ENCODE data around the gene DAB2. TPM values are rescaled to one million over a fixed set of nuclear protein-coding genes. Genes with fewer than 3 reads are reported as not detected.

The DAB2 gene
- total and polyA plus RNA-seq, 2 donors (not counting 1 experiment from before 2014, with no cell fraction given): 0.03 to 0.47 TPM

- TF ChIP-seq EZH2 (IDR thresholded peaks at IDR 0.05; ENCODE audit: borderline replicate concordance, insufficient read depth, low read depth, low read length, poor library complexity, severe bottlenecking) (no peak), CTCF (IDR thresholded peaks at IDR 0.05) (no peak)
- H3K9me3 Mint-ChIP-seq (ENCODE audit: insufficient read depth): no peaks in the 10 kb centered on the region
- H3K4me3 Mint-ChIP-seq: no peak overlapping the region
- ChIA-PET POLR2A (no interaction called here), CTCF (interaction anchor here (1.5 kb wide), 1 partner anchor 11 kb away, joined by 3 read pairs; no protein-coding TSS in a partner anchor)
- no peak for DNase-seq
- H3K27me3 Mint-ChIP-seq: peaks cover 18% of the 10 kb centered on the region
- no peak overlapping the region for H3K4me3 ChIP-seq (ENCODE audit: control extremely low read depth in 1 of 5, extremely low read depth in 1 of 5, insufficient read depth in 1 of 5, low read depth in 2 of 5, low read length in 4 of 5)
- no peaks in the 10 kb centered on the region for H3K36me3 ChIP-seq (replicated peaks in 1 of 2; ENCODE audit: control extremely low read depth in 1 of 2, control insufficient read depth in 1 of 2, extremely low read depth in 1 of 2, insufficient read depth in 2 of 2, low read length in 1 of 2)
- H3K9me3 ChIP-seq (ENCODE audit: control extremely low read depth in 1 of 3, control insufficient read depth in 2 of 3, insufficient read depth in 1 of 3, low read length in 2 of 3): no peaks in the 10 kb centered on the region
- H3K4me2 ChIP-seq (replicated peaks; ENCODE audit: low read depth, low read length, poor library complexity, severe bottlenecking): no peak overlapping the region
- H3K9ac ChIP-seq (ENCODE audit: low read length): no peak overlapping the region
- H3K27me3 ChIP-seq (replicated peaks in 1 of 4; ENCODE audit: control extremely low read depth in 1 of 4, control insufficient read depth in 3 of 4, insufficient read depth in 4 of 4, low read length in 3 of 4): no peaks in the 10 kb centered on the region
- H3K27ac ChIP-seq (ENCODE audit: low read length in 2 of 2): no peak overlapping the region
- H3K4me1 Mint-ChIP-seq: peaks cover 6% of the 10 kb centered on the region
- no peak overlapping the region for H2AFZ ChIP-seq (ENCODE audit: insufficient read depth, low read depth, low read length, poor library complexity, severe bottlenecking)
- intact Hi-C loops (cut with micrococcal nuclease): no loop called here
- H4K20me1 ChIP-seq (ENCODE audit: control insufficient read depth, insufficient read depth, low read length, poor library complexity, severe bottlenecking): no peaks in the 10 kb centered on the region
- WGBS (ENCODE audit: insufficient coverage): 100% methylated on average over 2 of the region's 2 CpGs
- H3K27ac Mint-ChIP-seq: no peak overlapping the region
- H3K79me2 ChIP-seq (ENCODE audit: control insufficient read depth, insufficient read depth, low read length): no peaks in the 10 kb centered on the region
- peaks cover 0 to 3% of the 10 kb centered on the region in 2 donors for H3K4me1 ChIP-seq (ENCODE audit: control insufficient read depth in 2 of 2, insufficient read depth in 2 of 2, low read length in 2 of 2)
- ATAC-seq (ENCODE audit: low read depth): no peak
These were observed 46.0 kb upstream of the DAB2 start for GRCh38 chr5:39470811-39471210.

- WGBS (ENCODE audit: insufficient coverage): 51% methylated on average over 3 of the region's 6 CpGs
- H2AFZ ChIP-seq (ENCODE audit: insufficient read depth, low read depth, low read length, poor library complexity, severe bottlenecking): no peak overlapping the region
- no peaks in the 10 kb centered on the region for H3K36me3 ChIP-seq (replicated peaks in 1 of 2; ENCODE audit: control extremely low read depth in 1 of 2, control insufficient read depth in 1 of 2, extremely low read depth in 1 of 2, insufficient read depth in 2 of 2, low read length in 1 of 2)
- POLR2A ChIA-PET: no interaction called here
- no peak overlapping the region for H3K4me2 ChIP-seq (replicated peaks; ENCODE audit: low read depth, low read length, poor library complexity, severe bottlenecking)
- peaks cover 0 to 3% of the 10 kb centered on the region in 2 donors for H3K4me1 ChIP-seq (ENCODE audit: control insufficient read depth in 2 of 2, insufficient read depth in 2 of 2, low read length in 2 of 2)
- H3K4me3 ChIP-seq (ENCODE audit: control extremely low read depth in 1 of 5, extremely low read depth in 1 of 5, insufficient read depth in 1 of 5, low read depth in 2 of 5, low read length in 4 of 5): no peak overlapping the region
- intact Hi-C loops (cut with micrococcal nuclease): no loop called here
- no peaks in the 10 kb centered on the region for H3K27me3 ChIP-seq (replicated peaks in 1 of 4; ENCODE audit: control extremely low read depth in 1 of 4, control insufficient read depth in 3 of 4, insufficient read depth in 4 of 4, low read length in 3 of 4)
- no peaks in the 10 kb centered on the region for H4K20me1 ChIP-seq (ENCODE audit: control insufficient read depth, insufficient read depth, low read length, poor library complexity, severe bottlenecking)
- TF ChIP-seq CTCF (IDR thresholded peaks at IDR 0.05): no peak
- no peak for TF ChIP-seq EZH2 (IDR thresholded peaks at IDR 0.05; ENCODE audit: borderline replicate concordance, insufficient read depth, low read depth, low read length, poor library complexity, severe bottlenecking)
- no peak overlapping the region for H3K27ac Mint-ChIP-seq
- H3K9me3 Mint-ChIP-seq (ENCODE audit: insufficient read depth): no peaks in the 10 kb centered on the region
- H3K9ac ChIP-seq (ENCODE audit: low read length): no peak overlapping the region
- ATAC-seq (ENCODE audit: low read depth) (no peak), DNase-seq (no peak)
- no peak overlapping the region for H3K27ac ChIP-seq (ENCODE audit: low read length in 2 of 2)
- no peaks in the 10 kb centered on the region for H3K79me2 ChIP-seq (ENCODE audit: control insufficient read depth, insufficient read depth, low read length)
- no peaks in the 10 kb centered on the region for H3K9me3 ChIP-seq (ENCODE audit: control extremely low read depth in 1 of 3, control insufficient read depth in 2 of 3, insufficient read depth in 1 of 3, low read length in 2 of 3)
- no peak overlapping the region for H3K4me3 Mint-ChIP-seq
- peaks cover 6% of the 10 kb centered on the region for H3K4me1 Mint-ChIP-seq
- CTCF ChIA-PET: no interaction called here
- H3K27me3 Mint-ChIP-seq: peaks cover 18% of the 10 kb centered on the region
These were observed 45.1 kb upstream of the DAB2 start for GRCh38 chr5:39469777-39470415.
